HG03280 (cell line): ENCODE measurements around the gene CHST15.

Experiments used
- ATAC-seq: cut with Tn5 transposase; IDR thresholded peaks from one replicate; pipeline ENCODE4 v1.9.1; 2021; ENCODE audit warnings: mild to moderate bottlenecking, moderate library complexity; ENCODE audit not compliant: unreplicated experiment

The CHST15 gene

GRCh38 chr10:124032087-124032935, 61.1 kb downstream of the CHST15 start:
- no peak for ATAC-seq

GRCh38 chr10:124030492-124031110, 62.8 kb downstream of the CHST15 start:
- ATAC-seq = no peak

DNA sequence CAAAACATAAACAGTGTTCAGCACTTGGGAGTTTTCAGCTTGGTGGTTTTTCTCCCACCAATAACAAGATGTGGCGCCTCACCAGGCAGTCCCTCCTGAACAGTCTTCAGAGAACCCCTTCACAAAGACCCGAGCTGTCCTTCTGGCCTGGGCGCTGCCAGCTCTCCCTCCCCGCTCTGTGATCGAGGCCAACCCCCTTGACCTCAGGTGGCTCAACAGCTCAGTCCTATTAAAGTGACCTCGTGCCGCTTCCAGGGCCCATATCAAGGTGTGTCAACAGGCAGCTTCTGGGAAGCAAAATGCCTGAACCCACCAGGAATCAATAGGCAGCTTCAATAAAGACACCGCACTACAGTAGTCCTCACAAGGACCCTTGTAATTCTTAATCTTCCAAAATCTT, 63.3 kb downstream of the CHST15 start:
- ATAC-seq = no peak

DNA sequence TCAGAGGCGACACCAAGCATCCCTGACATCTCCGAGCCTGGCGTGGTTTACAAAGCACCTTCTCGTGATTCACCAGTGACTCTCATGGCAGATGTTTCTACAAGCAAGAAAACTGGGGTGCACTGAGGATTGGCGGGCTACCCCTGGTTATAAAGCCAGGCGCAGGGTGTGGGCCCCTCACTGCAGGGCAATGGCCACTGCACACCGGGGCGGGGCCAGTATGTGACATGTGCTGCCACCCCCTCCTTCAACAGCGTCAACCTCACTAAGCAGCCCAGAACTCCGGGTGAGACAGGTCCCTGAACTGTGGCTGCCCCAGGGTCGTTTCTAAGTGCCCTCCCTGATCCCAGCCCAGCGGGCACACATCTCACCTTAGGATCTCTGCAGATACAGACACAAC, 63.8 kb downstream of the CHST15 start:
- ATAC-seq = no peak

- ATAC-seq = no peak
Observed at GRCh38 chr10:124028700-124029480, 64.5 kb downstream of the CHST15 start.

GRCh38 chr10:124027651-124028050, 65.7 kb downstream of the CHST15 start:
- no peak for ATAC-seq

DNA sequence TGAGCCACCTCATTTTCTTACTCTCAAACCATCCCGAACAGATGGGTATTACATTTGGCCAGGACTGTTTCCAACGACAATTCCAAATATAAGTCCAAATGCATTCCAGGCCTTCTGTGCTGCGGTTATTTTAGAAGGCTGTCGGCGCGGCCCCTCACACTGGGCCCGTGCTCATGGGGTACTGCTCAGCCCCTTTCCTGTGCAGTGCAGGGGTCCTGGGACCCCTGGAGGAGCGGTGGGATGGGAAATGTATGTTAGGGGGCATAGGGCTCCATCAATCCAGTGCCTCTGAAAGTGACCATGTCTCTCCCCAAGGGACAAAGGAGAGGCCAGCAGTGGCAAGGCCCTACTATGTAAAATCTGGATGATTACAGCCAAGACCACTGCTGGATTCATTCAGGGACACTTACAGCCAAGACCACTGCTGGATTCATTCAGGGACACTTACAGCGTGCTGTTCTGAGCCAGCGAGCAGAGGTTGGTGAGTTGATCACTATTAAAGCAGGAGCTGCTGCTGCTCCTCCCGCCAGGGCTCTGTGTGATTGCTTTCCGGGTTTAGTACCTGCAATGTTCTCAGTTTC, 66.3 kb downstream of the CHST15 start:
- no peak for ATAC-seq

DNA sequence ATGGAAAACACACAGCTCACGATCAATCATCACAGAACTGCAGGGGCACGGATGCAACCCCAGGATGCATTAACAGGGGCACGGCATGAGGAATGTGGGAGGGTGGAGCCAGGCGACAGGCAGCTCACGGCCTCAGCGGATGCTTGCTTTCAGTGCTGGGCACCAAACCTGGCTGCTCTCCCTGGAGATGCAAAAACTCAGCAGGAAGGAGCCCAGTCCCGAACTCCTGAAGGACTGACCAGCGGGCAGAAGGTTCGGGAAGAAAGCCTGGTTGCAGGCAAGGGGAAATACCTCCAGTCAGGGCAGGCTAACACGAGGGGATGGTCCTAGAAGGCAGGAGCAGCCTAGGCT, 66.8 kb downstream of the CHST15 start:
- no peak for ATAC-seq

GRCh38 chr10:124025660-124026588, 67.5 kb downstream of the CHST15 start:
- ATAC-seq = no peak

GRCh38 chr10:124025152-124025551, 68.2 kb downstream of the CHST15 start:
- ATAC-seq = no peak

DNA sequence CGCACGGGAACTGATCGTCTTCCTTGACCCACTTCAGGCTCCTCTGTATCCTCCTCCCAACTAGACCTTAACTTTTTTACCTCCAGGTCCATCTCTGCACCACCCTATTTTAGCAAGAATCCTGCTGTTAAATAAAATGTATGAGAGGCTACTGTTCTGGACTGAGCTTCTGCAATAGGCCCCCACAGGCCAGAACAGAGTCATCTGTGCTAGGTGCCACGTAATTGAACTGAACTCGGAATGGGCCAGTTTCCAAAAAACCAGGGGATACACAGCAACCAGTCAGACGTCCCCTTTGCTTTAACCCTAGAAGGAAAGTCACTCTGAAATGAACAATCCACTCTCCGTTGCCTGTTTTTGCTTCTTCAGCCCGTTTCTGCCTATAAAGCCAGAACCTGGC, 71.3 kb downstream of the CHST15 start:
- no peak for ATAC-seq

GRCh38 chr10:124020981-124021815, 72.2 kb downstream of the CHST15 start:
- no peak for ATAC-seq

- no peak for ATAC-seq
Observed at GRCh38 chr10:124019886-124020797, 73.3 kb downstream of the CHST15 start.

DNA sequence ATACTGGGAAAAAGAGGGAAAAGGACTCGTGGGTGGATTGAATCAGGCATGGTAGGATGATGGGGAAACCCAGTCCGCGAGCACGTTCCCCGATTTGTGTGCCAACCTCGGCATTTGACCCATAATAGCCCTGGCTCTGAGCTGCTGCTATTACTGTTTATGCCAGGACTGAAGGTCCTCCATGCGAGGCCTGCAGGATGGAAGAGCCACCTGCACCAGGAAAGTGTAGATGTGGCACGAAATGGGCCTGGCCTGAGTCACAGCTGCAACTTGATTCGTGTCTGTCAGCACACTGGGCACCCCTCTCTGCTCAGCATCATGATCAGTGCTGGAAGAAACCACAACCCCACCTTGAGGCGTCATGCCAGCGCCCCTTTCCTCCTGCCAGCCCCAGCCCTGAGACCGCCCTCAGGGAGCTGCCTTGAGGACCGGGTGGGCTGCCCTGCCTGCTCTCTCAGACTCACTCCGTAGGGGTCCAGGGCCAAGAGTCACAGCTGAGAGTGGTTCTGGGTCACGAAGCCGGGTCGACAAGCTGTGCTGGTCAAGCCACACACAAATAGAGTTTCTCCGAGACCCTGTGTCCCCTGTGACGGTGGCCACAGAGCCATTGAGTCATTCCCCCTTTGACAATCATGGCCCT, 74.4 kb downstream of the CHST15 start:
- no peak for ATAC-seq

- no peak for ATAC-seq
Observed at GRCh38 chr10:124017729-124018128, 75.7 kb downstream of the CHST15 start.

DNA sequence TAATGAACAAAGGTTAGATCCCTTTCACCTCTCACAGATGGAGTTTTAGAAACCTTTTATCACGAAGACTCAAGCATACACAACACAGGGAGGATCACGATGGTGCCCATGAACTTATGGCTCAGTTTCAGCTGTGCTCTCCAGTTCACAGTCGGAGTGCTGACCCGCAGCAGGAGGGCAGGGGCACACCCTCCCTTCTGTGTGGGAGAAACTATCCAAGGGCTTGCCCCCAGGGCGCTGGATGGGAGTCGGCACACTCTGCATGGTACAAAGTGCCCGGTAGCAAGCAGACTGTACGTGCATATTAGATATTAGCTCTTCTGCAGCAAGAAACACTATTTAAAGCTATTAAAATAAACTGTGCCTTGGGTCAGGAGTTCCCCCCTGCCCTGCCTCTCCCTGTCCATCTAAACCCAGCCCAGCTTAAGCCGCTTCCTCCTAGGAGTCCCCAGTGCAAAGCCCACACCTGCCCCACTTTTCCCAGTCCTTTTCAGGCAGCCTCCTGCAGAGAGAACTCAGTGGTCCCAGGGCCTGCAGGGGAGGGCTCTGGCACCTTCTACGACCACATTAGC, 76.5 kb downstream of the CHST15 start:
- no peak for ATAC-seq

- ATAC-seq = no peak
Observed at GRCh38 chr10:124015991-124016390, 77.4 kb downstream of the CHST15 start.
